Measurements from ENCODE around the gene CSAD. TPM values are rescaled to one million over a fixed set of nuclear protein-coding genes. Genes with fewer than 3 reads are reported as not detected.

Gene CSAD
- total and polyA plus RNA-seq, 2 experiments from 2014 or later, result 7.2 to 29.4 TPM

- no peak for DNase-seq (ENCODE audit: low read depth in 1 of 2, low spot score in 1 of 2)
- no peaks in the 10 kb centered on the region for H3K9me3 ChIP-seq (ENCODE audit: low read depth)
- no peaks in the 10 kb centered on the region for H3K36me3 ChIP-seq
- no peaks in the 10 kb centered on the region for H3K4me1 ChIP-seq (ENCODE audit: low read depth)
- H3K4me3 ChIP-seq, result no peak overlapping the region
- TF ChIP-seq CTCF (IDR thresholded peaks at IDR 0.05; ENCODE audit: low read depth, low read length), result no peak
- no peak overlapping the region for H3K27ac ChIP-seq
- peaks cover 13% of the 10 kb centered on the region for H3K27me3 ChIP-seq
These were observed 19.0 kb upstream of the CSAD start for GRCh38 chr12:53199700-53200099.

- no peak for TF ChIP-seq CTCF (IDR thresholded peaks at IDR 0.05; ENCODE audit: low read depth, low read length)
These were observed 17.9 kb upstream of the CSAD start for GRCh38 chr12:53198486-53199110.

GRCh38 chr12:53197011-53197640 lies 16.4 kb upstream of the CSAD start:
- Histone ChIP-seq H3K36me3 (no peaks in the 10 kb centered on the region), H3K27ac (no peak overlapping the region), H3K4me3 (no peak overlapping the region), H3K9me3 (ENCODE audit: low read depth) (no peaks in the 10 kb centered on the region), H3K27me3 (peaks cover 13% of the 10 kb centered on the region), H3K4me1 (ENCODE audit: low read depth) (no peaks in the 10 kb centered on the region)
- DNase-seq (ENCODE audit: low read depth in 1 of 2, low spot score in 1 of 2), result no peak
- no peak for TF ChIP-seq CTCF (IDR thresholded peaks at IDR 0.05; ENCODE audit: low read depth, low read length)

More at GRCh38 chr12:53198486-53199110, 17.9 kb upstream of the CSAD start:
- H3K36me3 ChIP-seq, result no peaks in the 10 kb centered on the region
- DNase-seq (ENCODE audit: low read depth in 1 of 2, low spot score in 1 of 2), result no peak
- H3K27ac ChIP-seq, result no peak overlapping the region
- H3K4me3 ChIP-seq, result no peak overlapping the region
- H3K9me3 ChIP-seq (ENCODE audit: low read depth), result no peaks in the 10 kb centered on the region
- H3K4me1 ChIP-seq (ENCODE audit: low read depth), result no peaks in the 10 kb centered on the region
- peaks cover 13% of the 10 kb centered on the region for H3K27me3 ChIP-seq

- peaks cover 13% of the 10 kb centered on the region for H3K27me3 ChIP-seq
- no peak for DNase-seq (ENCODE audit: low read depth in 1 of 2, low spot score in 1 of 2)
- no peak overlapping the region for H3K4me3 ChIP-seq
- TF ChIP-seq CTCF (IDR thresholded peaks at IDR 0.05; ENCODE audit: low read depth, low read length), result no peak
- H3K27ac ChIP-seq, result no peak overlapping the region
- H3K4me1 ChIP-seq (ENCODE audit: low read depth), result no peaks in the 10 kb centered on the region
- H3K9me3 ChIP-seq (ENCODE audit: low read depth), result no peaks in the 10 kb centered on the region
- no peaks in the 10 kb centered on the region for H3K36me3 ChIP-seq
These were observed 15.8 kb upstream of the CSAD start for GRCh38 chr12:53196486-53196885.

GRCh38 chr12:53195516-53196420 lies 15.0 kb upstream of the CSAD start:
- no peak for DNase-seq (ENCODE audit: low read depth in 1 of 2, low spot score in 1 of 2)
- Histone ChIP-seq H3K27me3 (peaks cover 13% of the 10 kb centered on the region), H3K9me3 (ENCODE audit: low read depth) (no peaks in the 10 kb centered on the region), H3K4me3 (no peak overlapping the region), H3K4me1 (ENCODE audit: low read depth) (no peaks in the 10 kb centered on the region), H3K36me3 (no peaks in the 10 kb centered on the region), H3K27ac (no peak overlapping the region)
- TF ChIP-seq CTCF (IDR thresholded peaks at IDR 0.05; ENCODE audit: low read depth, low read length), result no peak

Data from cardiac muscle cell (in vitro differentiated cells and primary cell).